CD4-positive, alpha-beta T cell treated with Interleukin-1 beta for 1 hour (primary cell): ENCODE measurements around the gene FN3K.

Experiments used
- DNase-seq, 2 donors: peaks; one replicate each; pipeline ENCODE4 v3.0.0-alpha.2; 2020 to 2022

The FN3K gene

GRCh38 chr17:82734987-82735866 lies at the start of gene FN3K:
FN3K (plus strand) TSS chr17:82735615; CDS start chr17:82735637, 22 bp downstream.
- peak in 1 of 2 donors; percentile 46 for DNase-seq

DNA sequence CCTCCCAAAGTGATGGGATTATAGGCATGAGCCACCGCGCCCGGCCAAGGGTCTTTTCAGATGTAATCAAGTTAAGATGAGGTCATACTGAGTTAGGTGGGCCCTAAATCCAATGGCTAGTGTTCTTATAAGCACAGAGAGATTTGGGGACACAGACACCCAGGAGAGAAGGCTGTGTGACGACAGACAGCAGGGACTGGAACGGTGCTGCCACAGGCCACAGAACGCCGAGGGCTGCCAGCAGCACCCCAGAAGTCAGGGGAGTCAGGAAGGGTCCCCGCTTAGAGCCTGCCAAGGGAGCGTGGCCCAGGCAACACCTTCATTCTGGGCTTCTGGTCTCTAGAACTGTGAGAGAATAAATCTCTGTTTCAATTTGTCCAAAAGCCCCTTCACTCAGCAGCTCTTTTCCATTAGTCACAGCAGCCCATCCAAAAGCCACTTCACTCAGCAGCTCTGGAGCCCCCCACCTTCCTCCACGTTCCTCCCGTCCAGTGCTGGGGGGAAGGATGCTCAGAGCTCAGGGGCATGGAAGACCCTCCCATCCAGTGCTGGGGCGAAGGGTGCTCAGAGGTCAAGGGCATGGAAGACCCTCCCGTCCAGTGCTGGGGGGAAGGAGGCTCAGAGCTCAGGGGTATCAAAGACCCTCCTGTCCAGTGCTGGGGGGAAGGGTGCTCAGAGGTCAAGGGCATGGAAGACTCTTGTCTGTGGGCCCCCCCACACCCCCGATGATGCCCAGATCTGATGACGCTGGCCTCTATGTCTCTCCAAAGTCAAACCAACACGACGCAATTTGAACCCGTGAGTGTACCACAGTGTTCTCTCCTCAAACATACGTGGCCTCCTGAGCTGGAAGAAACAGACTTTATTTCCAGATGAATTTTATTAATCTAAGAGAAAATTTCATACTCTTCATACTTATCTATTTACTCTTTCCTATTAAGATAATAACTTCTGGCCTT lies 48.8 kb upstream of the FN3K start:
- DNase-seq: no peak

GRCh38 chr17:82687375-82687861 lies 48.0 kb upstream of the FN3K start:
- DNase-seq: no peak

DNA sequence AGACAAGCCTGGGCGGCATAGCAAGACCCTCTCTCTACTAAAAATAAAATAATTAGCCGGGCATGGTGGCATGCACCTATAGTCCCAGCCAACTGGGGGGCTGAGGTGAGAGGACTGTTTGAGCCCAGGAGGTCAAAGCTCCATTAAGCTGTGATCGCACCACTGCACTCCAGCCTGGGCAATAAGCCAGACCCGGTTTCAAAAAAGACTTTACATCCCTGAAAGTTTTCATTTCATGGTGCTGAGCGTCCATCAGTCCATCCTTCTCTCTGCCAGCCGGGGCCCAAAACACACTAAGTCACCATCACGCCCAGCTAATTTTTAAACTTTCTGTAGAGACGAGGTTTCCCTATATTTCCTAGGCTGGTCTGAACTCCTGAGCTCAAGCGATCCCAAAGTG lies 47.5 kb upstream of the FN3K start:
- DNase-seq: no peak

- DNase-seq: no peak
Observed at GRCh38 chr17:82689077-82689476, 46.3 kb upstream of the FN3K start.

DNA sequence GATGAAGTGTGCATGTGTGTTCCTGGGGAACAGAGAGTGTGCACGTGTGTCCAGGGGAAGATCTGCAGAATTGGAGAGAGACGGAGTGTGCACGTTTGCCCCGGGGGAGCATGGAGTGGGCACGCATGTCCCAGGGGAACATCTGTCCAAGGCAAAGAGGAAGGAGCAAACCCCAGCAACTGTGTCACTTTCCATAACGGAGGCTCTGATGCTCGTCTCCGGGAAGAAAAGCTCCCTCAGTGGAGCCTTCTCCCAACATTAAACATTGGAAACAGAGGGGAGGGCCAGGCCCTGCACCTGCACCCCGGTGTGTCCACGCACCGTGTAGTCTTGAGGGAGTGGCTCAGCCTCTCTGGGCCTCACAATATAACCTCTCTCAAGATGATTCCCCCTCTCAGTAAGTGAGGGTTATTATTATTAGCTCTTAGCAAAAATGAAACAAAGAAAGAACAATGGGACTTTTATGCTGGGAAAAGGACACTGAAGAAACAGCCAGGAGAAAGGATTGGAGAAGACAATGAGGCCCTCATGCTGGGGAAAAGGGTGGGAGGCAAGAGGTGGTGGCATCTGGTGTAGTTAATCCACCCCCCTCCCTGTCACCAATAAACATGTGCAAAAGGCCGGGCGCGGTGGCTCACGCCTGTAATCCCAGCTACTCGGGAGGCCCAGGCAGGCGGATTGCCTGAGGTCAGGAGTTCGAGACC lies 44.5 kb upstream of the FN3K start:
- no peak for DNase-seq

DNA sequence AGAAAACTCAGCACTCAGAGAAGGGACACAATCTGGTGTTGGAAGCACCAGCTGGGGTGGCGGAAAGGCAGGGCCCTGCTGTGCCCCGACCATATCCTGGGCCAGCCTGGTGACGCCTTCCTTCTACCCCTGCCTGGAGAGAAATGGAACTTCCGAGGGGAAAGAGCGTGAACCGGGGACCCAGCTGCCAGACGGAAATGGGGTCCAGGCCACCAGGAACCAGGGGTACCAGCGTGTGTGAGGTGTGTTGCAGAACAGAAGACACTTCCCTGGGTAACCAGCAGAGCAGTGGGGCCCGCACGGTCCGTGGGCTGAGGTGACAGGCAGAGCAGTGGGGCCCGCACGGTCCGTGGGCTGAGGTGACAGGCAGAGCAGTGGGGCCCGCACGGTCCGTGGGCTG lies 43.7 kb upstream of the FN3K start:
- no peak for DNase-seq

GRCh38 chr17:82692268-82692667 lies 43.1 kb upstream of the FN3K start:
- DNase-seq: no peak

DNA sequence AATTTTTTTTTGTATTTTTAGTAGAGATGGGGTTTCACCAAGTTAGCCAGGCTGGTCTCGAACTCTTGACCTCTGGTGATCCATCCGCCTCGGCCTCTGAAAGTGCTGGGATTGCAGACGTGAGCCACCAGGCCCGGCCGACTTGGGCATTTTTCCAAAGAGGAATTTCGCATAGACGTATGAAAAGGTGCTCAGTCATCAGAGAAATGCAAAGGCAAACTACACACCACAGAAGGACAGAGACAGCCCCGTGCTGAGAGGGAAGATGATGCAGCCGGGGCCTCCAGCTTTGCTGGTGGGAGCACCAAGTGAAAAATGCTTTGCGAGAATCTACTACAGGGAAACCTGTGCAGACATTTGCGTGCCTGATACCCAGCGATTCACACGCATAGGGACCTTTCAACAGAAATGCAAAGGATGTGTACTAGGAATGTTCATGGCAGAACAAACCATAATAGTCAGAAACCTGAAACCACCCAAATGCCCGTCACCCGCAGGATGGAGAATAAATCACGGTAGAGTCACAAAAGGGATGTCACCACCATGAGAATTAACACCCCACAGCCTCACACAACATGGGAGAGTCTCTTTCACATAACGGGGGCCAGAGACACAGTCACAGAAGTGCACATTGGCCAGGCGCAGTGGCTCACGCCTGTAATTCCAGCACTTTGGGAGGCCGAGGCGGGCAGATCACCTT lies 42.1 kb upstream of the FN3K start:
- no peak for DNase-seq

DNA sequence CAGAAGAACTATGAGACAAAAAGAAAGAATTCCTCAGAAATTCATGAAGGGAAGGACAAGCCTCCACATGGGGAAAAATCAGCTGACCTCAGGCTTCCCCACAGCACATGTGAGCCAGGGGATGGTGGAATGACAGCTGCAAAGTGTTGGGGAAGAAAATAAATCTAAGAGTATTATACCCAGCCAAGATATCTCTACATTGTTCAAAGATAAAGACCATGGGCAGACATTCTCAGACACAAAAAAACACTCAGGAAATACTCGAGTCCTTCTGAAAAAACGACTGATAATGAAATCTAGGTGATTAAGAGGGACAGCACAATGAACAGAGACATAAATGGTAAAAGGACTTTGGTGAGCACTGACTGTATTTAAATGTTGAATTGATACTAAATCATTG lies 40.8 kb upstream of the FN3K start:
- DNase-seq: no peak

DNA sequence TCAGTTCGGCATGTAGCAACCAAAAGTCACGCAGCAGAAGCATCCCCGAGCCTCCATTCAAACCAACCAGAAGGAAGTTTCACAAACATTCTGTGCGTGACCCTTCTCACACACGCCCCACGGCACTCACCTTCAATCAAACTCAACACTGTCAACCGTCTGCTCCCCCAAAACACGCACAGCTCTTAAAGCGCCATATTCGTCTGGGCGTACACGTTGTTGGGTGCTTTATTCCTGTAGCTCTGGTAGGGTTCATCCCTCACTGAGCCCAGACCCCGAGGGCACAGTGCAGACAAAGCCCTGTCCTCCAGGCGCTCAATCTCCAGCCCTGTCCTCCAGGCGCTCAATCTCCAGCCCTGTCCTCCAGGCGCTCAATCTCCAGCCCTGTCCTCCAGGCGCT lies 39.2 kb upstream of the FN3K start:
- no peak for DNase-seq

GRCh38 chr17:82696916-82697807 lies 38.3 kb upstream of the FN3K start:
- DNase-seq: no peak

GRCh38 chr17:82697808-82698064 lies 37.7 kb upstream of the FN3K start:
- DNase-seq: no peak

DNA sequence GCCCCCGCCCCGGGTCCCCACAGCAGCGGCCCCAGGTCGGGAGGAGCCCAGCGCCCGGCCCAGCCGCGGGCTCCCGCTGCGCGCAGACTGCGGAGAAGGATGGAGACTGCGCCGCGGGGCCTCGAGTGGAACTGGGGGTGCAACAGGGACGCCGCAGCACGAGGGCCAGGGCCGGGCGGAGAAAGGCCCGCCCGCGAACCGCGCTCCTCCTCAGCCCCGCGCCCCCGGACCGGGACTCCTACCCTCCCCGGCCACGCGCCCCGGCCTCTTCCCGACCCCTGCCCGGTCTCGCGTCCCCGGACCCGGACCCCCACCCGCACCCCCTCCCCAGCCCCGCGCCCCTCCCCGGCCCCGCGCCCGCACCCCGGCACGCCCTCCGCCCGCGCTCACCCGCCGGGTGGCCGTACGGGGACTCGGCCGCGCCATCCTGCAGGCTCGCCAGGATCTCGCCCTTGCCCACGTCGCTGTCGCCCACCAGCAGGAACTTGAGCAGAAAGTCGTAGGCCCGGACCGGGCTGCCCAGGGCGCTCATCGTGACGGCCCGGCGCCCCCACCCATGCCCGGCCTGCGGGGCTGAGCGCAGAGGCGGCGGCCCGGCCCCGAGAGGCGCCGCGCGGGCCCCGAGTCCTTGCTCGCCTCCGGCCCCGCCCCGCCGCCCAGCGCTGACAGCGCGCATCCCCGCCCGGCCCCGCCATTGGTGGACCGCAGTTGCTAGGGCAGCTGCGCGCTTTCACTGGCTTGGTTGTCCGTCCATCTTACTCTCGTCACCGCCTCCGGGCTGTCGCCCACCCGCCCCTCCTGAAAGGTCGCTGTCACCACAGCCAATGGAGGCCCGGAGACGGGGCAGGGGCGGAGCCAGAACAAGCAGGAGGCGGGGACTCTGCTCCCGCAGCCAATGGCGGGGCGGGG lies 37.1 kb upstream of the FN3K start, which contains the start of gene RAB40B:
Gene RAB40B (minus strand): TSS at position 634 of the 909 bp plus-strand sequence. CDS start 102 bp downstream, at position 532.
- peak; percentile 99 for DNase-seq

- no peak for DNase-seq
Observed at GRCh38 chr17:82698974-82699442, 36.4 kb upstream of the FN3K start.

DNA sequence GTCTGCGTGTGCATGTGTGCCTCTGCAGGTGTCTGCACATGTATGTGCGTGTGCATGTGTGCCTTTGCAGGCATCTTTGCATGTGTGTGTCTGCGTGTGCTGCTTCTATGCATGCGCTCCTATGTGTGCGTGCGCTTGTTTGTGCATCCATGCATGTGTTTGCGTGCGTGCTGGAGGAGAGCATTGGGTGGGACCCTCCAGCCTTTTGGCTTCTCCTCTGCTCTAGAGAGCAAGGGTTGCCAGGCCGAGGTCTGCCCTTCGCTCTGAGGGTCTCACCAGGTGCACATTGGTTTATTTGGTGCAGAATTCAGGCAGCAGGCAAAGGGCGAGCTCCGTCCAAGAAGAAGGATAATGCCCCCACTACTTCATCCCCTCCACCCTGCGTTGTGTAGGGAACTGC lies 35.9 kb upstream of the FN3K start:
- DNase-seq: no peak

DNA sequence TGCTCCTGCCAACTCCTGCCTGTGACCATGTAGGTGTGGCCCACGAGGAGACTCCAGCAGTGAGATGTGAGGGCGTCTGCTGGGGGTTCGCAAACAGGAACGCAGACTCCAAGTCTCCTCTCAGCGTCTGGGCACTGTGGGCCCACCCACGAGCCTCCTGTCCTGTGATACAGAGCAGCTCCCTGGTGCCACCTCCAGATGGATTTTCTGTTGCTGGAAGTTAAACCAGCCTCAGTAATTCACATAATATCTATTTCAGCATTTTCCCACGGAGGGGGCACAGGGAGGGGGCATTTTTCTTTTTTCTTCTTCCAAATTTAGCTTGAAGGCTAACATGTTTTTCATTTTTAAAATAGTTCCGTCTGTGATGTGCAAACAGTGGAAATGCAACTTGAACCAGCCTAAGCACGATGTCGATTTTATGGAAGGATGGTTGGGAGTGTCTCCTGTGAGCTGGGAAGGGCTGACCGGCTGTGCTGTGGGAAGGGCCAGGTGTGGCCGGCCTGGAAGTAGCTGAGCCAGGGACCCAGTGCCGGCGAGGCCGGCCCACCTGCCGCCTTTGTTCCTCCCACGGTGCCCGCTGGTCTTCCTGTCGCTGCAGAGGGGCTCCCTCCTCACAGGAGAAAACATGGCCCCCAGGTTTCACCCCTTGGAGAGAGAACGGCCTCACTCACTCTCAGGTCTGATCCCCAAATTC lies 33.0 kb upstream of the FN3K start:
- DNase-seq: no peak

DNA sequence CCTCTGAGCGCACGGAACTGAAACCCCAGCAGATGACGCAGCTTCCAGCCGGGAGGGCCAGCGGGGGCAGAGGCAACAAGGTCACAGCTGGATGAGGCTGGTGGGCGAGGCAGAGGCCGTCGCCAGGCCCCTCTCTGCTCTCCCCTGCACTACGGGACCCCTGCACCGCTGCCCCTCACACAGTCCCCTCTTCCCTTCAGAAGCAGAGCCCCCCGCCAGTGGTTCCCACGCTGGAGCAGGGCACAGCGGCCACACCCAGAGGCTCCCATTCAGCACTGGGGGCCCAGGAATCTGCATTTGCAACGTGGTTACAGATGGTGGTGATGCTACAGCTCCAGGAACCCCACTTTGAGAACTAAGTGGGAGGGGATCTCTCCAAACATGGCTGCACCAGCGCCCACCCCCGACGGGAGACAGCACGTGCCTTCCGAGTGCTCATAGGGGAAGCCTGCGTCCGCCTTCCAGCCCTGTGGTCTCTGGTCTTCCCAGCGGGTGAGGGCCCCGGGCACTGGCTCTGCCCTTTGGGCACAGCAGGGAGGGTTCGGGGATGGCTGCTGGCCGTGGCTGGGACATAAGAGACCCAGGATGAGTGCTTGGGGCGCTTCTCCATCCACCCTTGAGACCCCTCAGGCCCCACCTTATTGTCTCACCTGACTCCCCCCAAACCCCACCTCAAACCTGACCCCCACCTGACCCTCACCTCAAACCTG lies 32.2 kb upstream of the FN3K start:
- DNase-seq: no peak
